H9 (cell line): ENCODE results near the gene MTO1. TPM values are rescaled to one million over a fixed set of nuclear protein-coding genes. Genes with fewer than 3 reads are reported as not detected.

Experiments used
- DNase-seq: peaks from one replicate; pipeline ENCODE4 v3.0.0-alpha.2; 2017
- H2AFZ ChIP-seq: one replicate; pipeline ENCODE4 v1.6.1; 2013; ENCODE audit warnings: mild to moderate bottlenecking, low read length, control low read depth, moderate library complexity
- H2AK5ac ChIP-seq: 2 replicates; pipeline ENCODE4 v1.6.1; 2013; ENCODE audit warnings: low read length, control low read depth, mixed read lengths; ENCODE audit not compliant: insufficient read length
- H2BK120ac ChIP-seq: one replicate; pipeline ENCODE4 v1.6.1; 2013; ENCODE audit warnings: low read depth, mild to moderate bottlenecking, low read length, control low read depth, inconsistent platforms; ENCODE audit not compliant: poor library complexity, severe bottlenecking
- H2BK12ac ChIP-seq: 2 replicates; pipeline ENCODE4 v1.6.1; 2013; ENCODE audit warnings: low read length, control low read depth, mixed read lengths, low read depth; ENCODE audit not compliant: insufficient read length
- H2BK15ac ChIP-seq: 2 replicates; pipeline ENCODE4 v1.6.1; 2013; ENCODE audit warnings: low read depth, low read length, control low read depth
- H2BK20ac ChIP-seq: one replicate; pipeline ENCODE4 v1.6.1; 2013; ENCODE audit warnings: low read depth, mild to moderate bottlenecking, low read length, control low read depth, inconsistent platforms; ENCODE audit not compliant: poor library complexity, severe bottlenecking
- H2BK5ac ChIP-seq: 2 replicates; pipeline ENCODE4 v1.6.1; 2013; ENCODE audit warnings: low read length, control low read depth, mixed read lengths; ENCODE audit not compliant: insufficient read length
- H3K14ac ChIP-seq: 2 replicates; pipeline ENCODE4 v1.6.1; 2013; ENCODE audit warnings: low read length, control low read depth; ENCODE audit not compliant: insufficient read depth
- H3K18ac ChIP-seq: 2 replicates; pipeline ENCODE4 v1.6.1; 2013; ENCODE audit warnings: low read depth, mild to moderate bottlenecking, mixed read lengths, low read length, control low read depth; ENCODE audit not compliant: insufficient read length
- H3K23ac ChIP-seq: 2 replicates; pipeline ENCODE4 v1.6.1; 2013; ENCODE audit warnings: low read length, control low read depth, mixed read lengths, low read depth; ENCODE audit not compliant: insufficient read length
- H3K23me2 ChIP-seq: 2 replicates; pipeline ENCODE4 v1.6.1; 2013; ENCODE audit warnings: low read depth, mild to moderate bottlenecking, mixed read lengths, low read length, control low read depth; ENCODE audit not compliant: insufficient read length, poor library complexity, severe bottlenecking
- H3K27ac ChIP-seq: 2 replicates; pipeline ENCODE4 v1.5.1; 2013; ENCODE audit warnings: low read length, control low read depth, mixed read lengths, low read depth; ENCODE audit not compliant: insufficient read length
- H3K27me3 ChIP-seq: 2 replicates; pipeline ENCODE4 v1.6.1; 2013; ENCODE audit warnings: low read length, control low read depth, inconsistent platforms; ENCODE audit not compliant: insufficient read depth
- H3K4ac ChIP-seq: 2 replicates; pipeline ENCODE4 v1.6.1; 2013; ENCODE audit warnings: low read depth, mild to moderate bottlenecking, control low read depth, inconsistent platforms, low read length, moderate library complexity
- H3K4me1 ChIP-seq: 2 replicates; pipeline ENCODE4 v1.6.1; 2013; ENCODE audit warnings: low read length, control low read depth, inconsistent platforms; ENCODE audit not compliant: insufficient read depth
- H3K4me2 ChIP-seq: 2 replicates; pipeline ENCODE4 v1.6.1; 2013; ENCODE audit warnings: low read length, control low read depth, mixed read lengths; ENCODE audit not compliant: insufficient read length, insufficient read depth
- H3K56ac ChIP-seq: 2 replicates; pipeline ENCODE4 v1.6.1; 2013; ENCODE audit warnings: low read depth, mild to moderate bottlenecking, mixed read lengths, low read length, control low read depth; ENCODE audit not compliant: insufficient read length
- H3K79me1 ChIP-seq: 2 replicates; pipeline ENCODE4 v1.6.1; 2013; ENCODE audit warnings: low read depth, mild to moderate bottlenecking, moderate library complexity, low read length, control low read depth, inconsistent platforms; ENCODE audit not compliant: insufficient read depth, poor library complexity, severe bottlenecking
- H3K79me2 ChIP-seq: 2 replicates; pipeline ENCODE4 v1.6.1; 2013; ENCODE audit warnings: low read length, control low read depth, inconsistent platforms; ENCODE audit not compliant: insufficient read depth
- H3K9ac ChIP-seq: 2 replicates; pipeline ENCODE4 v1.6.1; 2013; ENCODE audit warnings: low read length, control low read depth, mixed read lengths; ENCODE audit not compliant: insufficient read length; ENCODE audit errors: extremely low read depth
- H3K9me3 ChIP-seq: one replicate; pipeline ENCODE4 v1.6.1; 2013; ENCODE audit warnings: low read depth, low read length, inconsistent platforms; ENCODE audit not compliant: control insufficient read depth
- H3T11ph ChIP-seq: one replicate; pipeline ENCODE4 v1.6.1; 2013; ENCODE audit warnings: mild to moderate bottlenecking, low read length, control low read depth, inconsistent platforms
- H4K20me1 ChIP-seq: one replicate; pipeline ENCODE4 v1.6.1; 2013; ENCODE audit not compliant: control insufficient read depth, insufficient read length, insufficient read depth
- H4K5ac ChIP-seq: 2 replicates; pipeline ENCODE4 v1.6.1; 2013; ENCODE audit warnings: low read depth, mild to moderate bottlenecking, mixed read lengths, low read length, control low read depth; ENCODE audit not compliant: insufficient read length
- H4K8ac ChIP-seq: replicated peaks from 2 replicates; pipeline ENCODE4 v1.6.1; 2013; ENCODE audit warnings: low read length, control low read depth, mixed read lengths, low read depth; ENCODE audit not compliant: insufficient read length
- H4K91ac ChIP-seq: 2 replicates; pipeline ENCODE4 v1.6.1; 2013; ENCODE audit warnings: low read depth, mild to moderate bottlenecking, moderate library complexity, mixed read lengths, low read length, control low read depth; ENCODE audit not compliant: insufficient read length
- H3K27ac Mint-ChIP-seq, 3 experiments: 2 replicates in 2 of 3; 3 replicates in 1 of 3; pipeline ENCODE4 v1.8.0; 2020 to 2021; ENCODE audit warnings: mixed read lengths in 3 of 3, mild to moderate bottlenecking in 1 of 3, moderate library complexity in 1 of 3
- H3K27me3 Mint-ChIP-seq: 2 replicates; pipeline ENCODE4 v1.8.0; 2021; ENCODE audit warnings: low read depth, mild to moderate bottlenecking, moderate library complexity, mixed read lengths
- H3K36me3 Mint-ChIP-seq, 3 experiments: 2 replicates in 2 of 3; 3 replicates in 1 of 3; pipeline ENCODE4 v1.8.0; 2020 to 2021; ENCODE audit warnings: low read depth in 3 of 3, mixed read lengths in 3 of 3; ENCODE audit not compliant: insufficient read depth in 1 of 3
- H3K4me1 Mint-ChIP-seq, 2 experiments: 2 replicates each; pipeline ENCODE4 v1.8.0; 2020; ENCODE audit warnings: mixed read lengths in 2 of 2
- H3K4me3 Mint-ChIP-seq, 2 experiments: 2 replicates in 1 of 2; 3 replicates in 1 of 2; pipeline ENCODE4 v1.8.0; 2020 to 2021; ENCODE audit warnings: mild to moderate bottlenecking in 2 of 2, mixed read lengths in 2 of 2, moderate library complexity in 1 of 2
- H3K9me3 Mint-ChIP-seq, 2 experiments: 2 replicates in 1 of 2; 3 replicates in 1 of 2; pipeline ENCODE4 v1.8.0; 2020; ENCODE audit warnings: mild to moderate bottlenecking in 2 of 2, mixed read lengths in 2 of 2, moderate library complexity in 1 of 2
- WGBS: extraction: QIAGEN DNeasy Blood & Tissue Kit; methylation state at CpG from one replicate; pipeline ENCODE4 v1.1.7; 2013; ENCODE audit warnings: missing lambda C conversion rate, low lambda C conversion rate, mixed read lengths; ENCODE audit not compliant: insufficient read length; ENCODE audit errors: extremely low coverage; 5-methylcytosine and 5-hydroxymethylcytosine counted together
- total RNA-seq: library from RNA; stranded (reverse); gene quantifications from 2 replicates; pipeline ENCODE4 v1.2.1, GENCODE V29; 2021
- TF ChIP-seq, protein P1 (sequence below): fragments of 200-600 bp; sonication (generic); conservative IDR thresholded peaks from 3 replicates; pipeline ENCODE4 v1.8.0; 2021; ENCODE audit warnings: antibody characterized with exemption, mild to moderate bottlenecking

Gene MTO1
- total RNA-seq, 1 experiment from 2014 or later, result 27.8 TPM

DNA sequence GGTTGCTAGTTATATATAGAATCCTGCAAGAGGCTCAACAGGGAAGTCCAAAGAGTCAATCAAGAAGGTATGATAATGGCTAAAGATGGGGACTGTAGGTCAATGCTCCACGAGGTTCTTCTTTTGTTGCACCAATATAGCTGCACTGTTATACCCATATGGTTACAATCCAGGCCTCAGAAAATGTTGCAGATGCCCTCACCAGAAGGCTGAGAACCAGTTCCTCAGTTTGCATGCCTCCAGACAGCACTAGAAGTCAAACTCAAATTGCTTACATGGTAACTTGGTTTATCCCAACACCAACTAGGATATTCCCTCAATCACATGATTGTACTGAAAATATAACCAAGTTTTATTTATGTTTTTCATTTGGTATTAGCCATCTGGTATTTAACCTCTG, 47.2 kb downstream of the MTO1 start:
- H3K27me3 Mint-ChIP-seq, result no peaks in the 10 kb centered on the region
- no peak overlapping the region for H2BK20ac ChIP-seq
- H3K23ac ChIP-seq, result no peak overlapping the region
- no peak overlapping the region for H3T11ph ChIP-seq
- no peaks in the 10 kb centered on the region for H3K27me3 ChIP-seq
- no peaks in the 10 kb centered on the region for H4K20me1 ChIP-seq
- no peak overlapping the region for H4K8ac ChIP-seq
- TF ChIP-seq, protein P1, sequence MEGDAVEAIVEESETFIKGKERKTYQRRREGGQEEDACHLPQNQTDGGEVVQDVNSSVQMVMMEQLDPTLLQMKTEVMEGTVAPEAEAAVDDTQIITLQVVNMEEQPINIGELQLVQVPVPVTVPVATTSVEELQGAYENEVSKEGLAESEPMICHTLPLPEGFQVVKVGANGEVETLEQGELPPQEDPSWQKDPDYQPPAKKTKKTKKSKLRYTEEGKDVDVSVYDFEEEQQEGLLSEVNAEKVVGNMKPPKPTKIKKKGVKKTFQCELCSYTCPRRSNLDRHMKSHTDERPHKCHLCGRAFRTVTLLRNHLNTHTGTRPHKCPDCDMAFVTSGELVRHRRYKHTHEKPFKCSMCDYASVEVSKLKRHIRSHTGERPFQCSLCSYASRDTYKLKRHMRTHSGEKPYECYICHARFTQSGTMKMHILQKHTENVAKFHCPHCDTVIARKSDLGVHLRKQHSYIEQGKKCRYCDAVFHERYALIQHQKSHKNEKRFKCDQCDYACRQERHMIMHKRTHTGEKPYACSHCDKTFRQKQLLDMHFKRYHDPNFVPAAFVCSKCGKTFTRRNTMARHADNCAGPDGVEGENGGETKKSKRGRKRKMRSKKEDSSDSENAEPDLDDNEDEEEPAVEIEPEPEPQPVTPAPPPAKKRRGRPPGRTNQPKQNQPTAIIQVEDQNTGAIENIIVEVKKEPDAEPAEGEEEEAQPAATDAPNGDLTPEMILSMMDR, result no peak
- H3K27ac ChIP-seq, result no peak overlapping the region
- no peak overlapping the region for H3K14ac ChIP-seq
- no peak for DNase-seq
- H3K4ac ChIP-seq, result no peak overlapping the region
- no peak overlapping the region for H3K56ac ChIP-seq
- H3K27ac Mint-ChIP-seq, result no peak overlapping the region
- peaks cover 0 to 12% (median 1%) of the 10 kb centered on the region in 3 experiments; a peak in 2 of 7 replicates for H3K36me3 Mint-ChIP-seq
- no peak overlapping the region for H4K91ac ChIP-seq
- H3K9me3 ChIP-seq, result no peaks in the 10 kb centered on the region
- no peak overlapping the region for H2BK5ac ChIP-seq
- H4K5ac ChIP-seq, result no peak overlapping the region
- no CpG with 5 or more reads among the region's 1 CpG for WGBS
- H3K4me3 Mint-ChIP-seq, result no peak overlapping the region
- no peak overlapping the region for H3K18ac ChIP-seq
- H2BK15ac ChIP-seq, result no peak overlapping the region
- H3K4me2 ChIP-seq, result no peak overlapping the region
- no peak overlapping the region for H2AK5ac ChIP-seq
- no peak overlapping the region for H2AFZ ChIP-seq
- H3K79me1 ChIP-seq, result no peaks in the 10 kb centered on the region
- H2BK120ac ChIP-seq, result no peak overlapping the region
- no peak overlapping the region for H2BK12ac ChIP-seq
- no peak overlapping the region for H3K9ac ChIP-seq
- H3K9me3 Mint-ChIP-seq, result no peaks in the 10 kb centered on the region
- no peaks in the 10 kb centered on the region for H3K23me2 ChIP-seq
- H3K4me1 Mint-ChIP-seq, result no peaks in the 10 kb centered on the region
- H3K4me1 ChIP-seq, result no peaks in the 10 kb centered on the region
- H3K79me2 ChIP-seq, result no peaks in the 10 kb centered on the region
